A549 (cell line): Measurements from ENCODE around the gene MRPS14. TPM values are rescaled to one million over a fixed set of nuclear protein-coding genes. Genes with fewer than 3 reads are reported as not detected.

Experiments
- ATAC-seq, 2 experiments: fragments of 200-7000 bp in 1 of 2; fragments of >200 bp in 1 of 2; cut with Nextera tagmentation in 1 of 2; cut with Tn5 transposase in 1 of 2; 3 replicates each; pipeline versions ENCODE4 v1.8.0 to v1.9.1; 2018 to 2020; ENCODE audit warnings: mild to moderate bottlenecking in 1 of 2, moderate library complexity in 1 of 2
- CTCF ChIA-PET: fragments of 300-600 bp; sonication (Branson Sonifier 250); formaldehyde crosslinking; extraction: SDS; loops from one replicate; lab custom pipeline; 2021; ENCODE audit warnings: antibody characterized with exemption, inconsistent platforms; lab: Yijun Ruan, JAX
- POLR2A ChIA-PET: fragments of 350-600 bp; formaldehyde crosslinking; extraction: SDS; loops from one replicate; lab custom pipeline; 2021; ENCODE audit warnings: antibody characterized with exemption, inconsistent platforms; lab: Yijun Ruan, JAX
- DNase-seq, 2 experiments: peaks; one replicate each; pipeline versions ENCODE4 v3.0.0 to v3.0.0-alpha.2; 2011 to 2016; ENCODE audit warnings: low read depth in 1 of 2, low spot score in 1 of 2
- FAIRE-seq: peaks from 2 replicates; lab custom pipeline; 2011; peaks lifted over from hg19 to GRCh38; lab: Jason Lieb, UNC
- H3K27ac ChIP-seq, 2 experiments: fragments of >200 bp; sonication (Bioruptor Twin); formaldehyde crosslinking; 3 replicates each; pipeline ENCODE4 v1.5.1; 2016 to 2017
- H3K4me1 ChIP-seq: fragments of >200 bp; sonication (Bioruptor Twin); formaldehyde crosslinking; 3 replicates; pipeline ENCODE4 v1.6.1; 2016
- H3K4me2 ChIP-seq: fragments of >200 bp; sonication (Bioruptor Twin); formaldehyde crosslinking; 3 replicates; pipeline ENCODE4 v1.6.1; 2016
- H3K4me3 ChIP-seq: fragments of >200 bp; sonication (Bioruptor Twin); formaldehyde crosslinking; 3 replicates; pipeline ENCODE4 v1.5.1; 2016
- H3K9me3 ChIP-seq: fragments of >200 bp; sonication (Bioruptor Twin); formaldehyde crosslinking; 3 replicates; pipeline ENCODE4 v1.6.1; 2016
- ATOH8 ChIP-seq: fragments of 250-450 bp; sonication (Bioruptor Pico); IDR thresholded peaks from 2 replicates; pipeline ENCODE4 v1.5.0; 2020; ENCODE audit warnings: low read depth, mild to moderate bottlenecking, moderate library complexity
- BCL3 ChIP-seq: fragments of >200 bp; sonication (Bioruptor Twin); formaldehyde crosslinking; IDR thresholded peaks from 3 replicates; pipeline ENCODE4 v1.6.1; 2016
- CHD2 ChIP-seq: fragments of 150-350 bp; IDR thresholded peaks from 2 replicates; pipeline ENCODE4 v1.6.1; 2014; ENCODE audit warnings: low read length; ENCODE audit not compliant: partially characterized antibody
- ESRRA ChIP-seq: fragments of 150-350 bp; IDR thresholded peaks from 2 replicates; pipeline ENCODE4 v1.6.1; 2014; ENCODE audit warnings: mild to moderate bottlenecking, low read length, borderline replicate concordance
- FOSL2 ChIP-seq, 2 experiments: fragments of 450-650 bp in 1 of 2; fragments of >200 bp in 1 of 2; sonication (Bioruptor Twin) in 1 of 2; formaldehyde crosslinking; IDR thresholded peaks; 2 replicates each; pipeline versions ENCODE4 v1.5.0 to v1.6.1; 2016 to 2020; ENCODE audit warnings: mild to moderate bottlenecking in 1 of 2, moderate library complexity in 1 of 2
- GATA3 ChIP-seq: IDR thresholded peaks from 2 replicates; pipeline ENCODE4 v1.6.1; 2012; ENCODE audit warnings: borderline replicate concordance
- HES2 ChIP-seq: fragments of >200 bp; sonication (Bioruptor Twin); formaldehyde crosslinking; IDR thresholded peaks from 2 replicates; pipeline ENCODE4 v1.6.1; 2016
- HOXA7 ChIP-seq: fragments of 250-450 bp; sonication (Bioruptor Pico); IDR thresholded peaks from 2 replicates; pipeline ENCODE4 v1.5.0; 2020; ENCODE audit warnings: mild to moderate bottlenecking, moderate library complexity
- JUN ChIP-seq, 2 experiments: fragments of >200 bp; sonication (Bioruptor Twin); formaldehyde crosslinking; IDR thresholded peaks; 2 replicates in 1 of 2; 3 replicates in 1 of 2; pipeline ENCODE4 v1.6.1; 2016 to 2017
- MAFK ChIP-seq: fragments of 450-650 bp; IDR thresholded peaks from 2 replicates; pipeline ENCODE4 v1.6.1; 2014; ENCODE audit not compliant: partially characterized antibody
- MAX ChIP-seq: IDR thresholded peaks from 2 replicates; pipeline ENCODE4 v1.6.1; 2012
- MAZ ChIP-seq: fragments of 150-350 bp; IDR thresholded peaks from 2 replicates; pipeline ENCODE4 v1.6.1; 2014; ENCODE audit warnings: antibody characterized with exemption, low read depth, low read length, borderline replicate concordance
- NFE2L2 ChIP-seq: fragments of 150-350 bp; conservative IDR thresholded peaks from 2 replicates; pipeline ENCODE4 v1.6.1; 2014; ENCODE audit warnings: low read length
- POLR2A ChIP-seq: IDR thresholded peaks from 2 replicates; pipeline ENCODE4 v1.6.1; 2012; ENCODE audit warnings: mild to moderate bottlenecking, low read length
- SREBF2 ChIP-seq: fragments of 450-650 bp; IDR thresholded peaks from 2 replicates; pipeline ENCODE4 v1.6.1; 2014; ENCODE audit warnings: mild to moderate bottlenecking, moderate library complexity
- ZC3H11A ChIP-seq: fragments of 450-650 bp; IDR thresholded peaks from 2 replicates; pipeline ENCODE4 v1.6.1; 2014; ENCODE audit warnings: antibody characterized with exemption, mild to moderate bottlenecking
- ZFP36 ChIP-seq: fragments of 450-650 bp; IDR thresholded peaks from 2 replicates; pipeline ENCODE4 v1.6.1; 2014; ENCODE audit warnings: borderline replicate concordance; ENCODE audit not compliant: partially characterized antibody
- ZNF302 ChIP-seq: fragments of 250-450 bp; sonication (Bioruptor Pico); IDR thresholded peaks from 2 replicates; pipeline ENCODE4 v1.9.0; 2021; ENCODE audit warnings: inconsistent platforms, mild to moderate bottlenecking, moderate library complexity
- ZSCAN20 ChIP-seq: fragments of 250-450 bp; sonication (Bioruptor Pico); IDR thresholded peaks from 2 replicates; pipeline ENCODE4 v1.8.0; 2022; ENCODE audit warnings: mild to moderate bottlenecking, moderate library complexity
- WGBS: methylation state at CpG from one replicate; pipeline ENCODE4 v1.1.6; 2017; ENCODE audit errors: missing lambda C conversion rate; 5-methylcytosine and 5-hydroxymethylcytosine counted together
- polyA plus RNA-seq, 4 experiments: library from polyadenylated mRNA; depleted of rRNA in 3 of 4; stranded (reverse); fragments of >200 nt; fragmentation: RNase III in 1 of 4; extraction: RNeasy Plus Mini Kit Qiagen cat#74134 plus additional on column Dnase treatment in 1 of 4; gene quantifications; 2 replicates in 3 of 4; 3 replicates in 1 of 4; pipeline ENCODE4 v1.2.3, GENCODE V29; 2011 to 2017

Gene MRPS14
- polyA plus RNA-seq, 2 of the 4 experiments (the other 2 are of a cell fraction): 19.5 to 40.9 TPM

DNA sequence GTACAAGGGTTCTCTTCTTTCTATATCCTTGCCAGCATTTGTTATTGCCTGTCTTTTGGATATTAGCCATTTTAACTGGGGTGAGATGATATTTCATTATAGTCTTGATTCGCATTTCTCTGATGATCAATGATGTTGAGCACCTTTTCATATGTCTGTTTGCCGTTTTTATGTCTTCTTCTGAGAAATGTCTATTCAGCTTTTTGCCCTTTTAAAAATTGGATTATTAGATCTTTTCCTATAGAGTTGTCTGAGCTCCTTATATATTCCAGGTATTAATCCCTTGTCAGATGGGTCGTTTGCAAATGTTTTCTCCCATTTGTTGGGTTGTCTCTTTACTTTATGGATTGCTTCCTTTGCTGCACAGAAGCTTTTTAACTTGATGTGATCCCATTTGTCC, 19.4 kb upstream of the MRPS14 start:
- FAIRE-seq: no peak
- no peak overlapping the region for H3K4me2 ChIP-seq
- no peaks in the 10 kb centered on the region for H3K9me3 ChIP-seq
- no peaks in the 10 kb centered on the region for H3K4me1 ChIP-seq
- no peak for DNase-seq
- WGBS: 8% methylated on average over 3 of the region's 3 CpGs
- no peak overlapping the region for H3K4me3 ChIP-seq
- ChIA-PET CTCF (no interaction called here), POLR2A (interaction anchor here (0.6 kb wide), 1 partner anchor 68 kb away, joined by 9 read pairs; no protein-coding TSS in a partner anchor)
- no peak for TF ChIP-seq ZFP36
- no peak for TF ChIP-seq MAX
- no peak for TF ChIP-seq GATA3
- peak; percentile 33 for TF ChIP-seq MAFK
- ATAC-seq: no peak
- H3K27ac ChIP-seq: no peak overlapping the region

- no peaks in the 10 kb centered on the region for H3K4me1 ChIP-seq
- TF ChIP-seq ZNF302 (CRISPR knock-in tag) (no peak), CHD2 (no peak), MAZ (no peak)
- DNase-seq (no peak), FAIRE-seq (no peak), ATAC-seq (no peak)
- H3K9me3 ChIP-seq: no peaks in the 10 kb centered on the region
- CTCF ChIA-PET: interaction anchor here (1.3 to 1.6 kb wide), 2 partner anchors 9 to 11 kb away, joined by 4 to 10 read pairs; no protein-coding TSS in a partner anchor
- H3K4me2 ChIP-seq: no peak overlapping the region
- 30% methylated on average over 4 of the region's 4 CpGs for WGBS
- H3K4me3 ChIP-seq: no peak overlapping the region
- POLR2A ChIA-PET: interaction anchor here (1.1 kb wide), 1 partner anchor 17 kb away, joined by 3 read pairs; the partner anchor contains the start of gene MRPS14
- H3K27ac ChIP-seq: no peak overlapping the region
These were observed 17.2 kb upstream of the MRPS14 start for GRCh38 chr1:175040324-175040879.

DNA sequence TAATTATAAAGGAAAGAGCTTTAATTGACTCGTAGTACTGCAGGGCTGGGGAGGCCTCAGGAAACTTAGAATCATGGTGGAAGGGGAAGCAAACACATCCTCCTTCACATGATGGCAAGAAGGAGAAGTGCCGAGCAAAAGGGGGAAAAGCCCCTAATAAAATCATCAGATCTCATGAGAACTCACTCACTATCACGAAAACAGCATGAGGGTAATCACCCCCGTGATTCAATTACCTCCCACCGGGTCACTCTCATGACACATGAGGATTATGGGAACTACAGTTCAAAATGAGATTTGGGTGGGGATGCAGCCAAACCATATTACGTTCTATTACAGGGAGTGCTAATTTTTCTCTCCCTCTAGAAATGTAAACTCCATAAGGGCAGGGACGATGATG, 14.2 kb upstream of the MRPS14 start:
- FAIRE-seq (no peak), DNase-seq (no peak)
- TF ChIP-seq GATA3 (no peak), FOSL2 (IDR thresholded peaks at IDR 0.05) (no peak), FOSL2 (CRISPR knock-in tag; IDR thresholded peaks at IDR 0.05) (no peak), MAFK (no peak)
- TF ChIP-seq, all 56 proteins: peak for 0
- no peak for ATAC-seq
- Histone ChIP-seq H3K4me1 (no peaks in the 10 kb centered on the region), H3K4me2 (no peak overlapping the region), H3K4me3 (no peak overlapping the region), H3K27ac (no peak overlapping the region), H3K9me3 (no peaks in the 10 kb centered on the region)
- CTCF ChIA-PET: interaction anchor here (1.5 kb wide), 1 partner anchor 8 kb away, joined by 3 read pairs; no protein-coding TSS in a partner anchor
- WGBS: 14% methylated on average over 7 of the region's 7 CpGs
- POLR2A ChIA-PET: no interaction called here

- ATAC-seq (no peak), DNase-seq (no peak), FAIRE-seq (no peak)
- ChIA-PET CTCF (interaction anchor here (1.0 to 1.6 kb wide), 3 partner anchors 9 to 119 kb away, joined by 3 to 4 read pairs (median 4); no protein-coding TSS in a partner anchor), POLR2A (no interaction called here)
- no peaks in the 10 kb centered on the region for H3K9me3 ChIP-seq
- H3K4me3 ChIP-seq: no peak overlapping the region
- TF ChIP-seq FOSL2 (IDR thresholded peaks at IDR 0.05): no peak
- no peak for TF ChIP-seq FOSL2 (CRISPR knock-in tag; IDR thresholded peaks at IDR 0.05)
- TF ChIP-seq SREBF2: no peak
- no peak for TF ChIP-seq BCL3
- no peak for TF ChIP-seq ZSCAN20 (CRISPR knock-in tag)
- no peak for TF ChIP-seq MAZ
- TF ChIP-seq HOXA7 (CRISPR knock-in tag): no peak
- TF ChIP-seq POLR2A: no peak
- no peak for TF ChIP-seq ZC3H11A
- TF ChIP-seq ESRRA: no peak
- TF ChIP-seq HES2: no peak
- TF ChIP-seq ATOH8 (CRISPR knock-in tag): no peak
- no peak for TF ChIP-seq JUN (IDR thresholded peaks at IDR 0.05)
- no peak for TF ChIP-seq NFE2L2
- H3K27ac ChIP-seq: no peak overlapping the region
- no peaks in the 10 kb centered on the region for H3K4me1 ChIP-seq
- H3K4me2 ChIP-seq: no peak overlapping the region
- 26% methylated on average over 3 of the region's 3 CpGs for WGBS
These were observed 13.3 kb upstream of the MRPS14 start for GRCh38 chr1:175036476-175036875.
